ENCODE data around the gene FGF14.

DNA sequence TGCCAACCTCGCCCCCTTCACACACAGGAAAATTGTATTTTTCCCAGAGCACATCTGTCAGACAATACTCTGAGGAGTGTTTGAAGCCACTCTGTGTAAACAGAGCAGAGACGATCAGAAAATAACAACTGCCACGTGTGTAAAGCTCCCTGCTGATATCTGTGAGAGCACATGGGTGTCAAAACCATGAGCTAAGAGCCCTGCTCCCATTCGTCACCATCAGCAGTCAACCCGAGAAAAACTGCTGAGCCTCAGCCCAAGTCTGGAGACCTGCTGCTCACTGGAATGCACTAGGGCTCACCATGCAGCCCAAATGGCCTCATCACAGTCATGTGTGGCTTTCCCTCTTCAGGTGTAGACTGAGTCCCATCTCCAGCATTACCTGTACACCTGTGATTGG lies 304.1 kb downstream of the FGF14 start:
- no peak for TF ChIP-seq CTCF (IDR thresholded peaks at IDR 0.05)
- no peak for TF ChIP-seq POLR2A (IDR thresholded peaks at IDR 0.05)

Measured in Peyer's patch (tissue), 4 donors.